Smooth muscle cell of the brain vasculature (primary cell): Measurements from ENCODE around the gene ZNF136.

Experiments
- DNase-seq: peaks from one replicate; pipeline ENCODE4 v3.0.0-alpha.2; 2012; ENCODE audit warnings: low read depth, low spot score

The ZNF136 gene

DNA sequence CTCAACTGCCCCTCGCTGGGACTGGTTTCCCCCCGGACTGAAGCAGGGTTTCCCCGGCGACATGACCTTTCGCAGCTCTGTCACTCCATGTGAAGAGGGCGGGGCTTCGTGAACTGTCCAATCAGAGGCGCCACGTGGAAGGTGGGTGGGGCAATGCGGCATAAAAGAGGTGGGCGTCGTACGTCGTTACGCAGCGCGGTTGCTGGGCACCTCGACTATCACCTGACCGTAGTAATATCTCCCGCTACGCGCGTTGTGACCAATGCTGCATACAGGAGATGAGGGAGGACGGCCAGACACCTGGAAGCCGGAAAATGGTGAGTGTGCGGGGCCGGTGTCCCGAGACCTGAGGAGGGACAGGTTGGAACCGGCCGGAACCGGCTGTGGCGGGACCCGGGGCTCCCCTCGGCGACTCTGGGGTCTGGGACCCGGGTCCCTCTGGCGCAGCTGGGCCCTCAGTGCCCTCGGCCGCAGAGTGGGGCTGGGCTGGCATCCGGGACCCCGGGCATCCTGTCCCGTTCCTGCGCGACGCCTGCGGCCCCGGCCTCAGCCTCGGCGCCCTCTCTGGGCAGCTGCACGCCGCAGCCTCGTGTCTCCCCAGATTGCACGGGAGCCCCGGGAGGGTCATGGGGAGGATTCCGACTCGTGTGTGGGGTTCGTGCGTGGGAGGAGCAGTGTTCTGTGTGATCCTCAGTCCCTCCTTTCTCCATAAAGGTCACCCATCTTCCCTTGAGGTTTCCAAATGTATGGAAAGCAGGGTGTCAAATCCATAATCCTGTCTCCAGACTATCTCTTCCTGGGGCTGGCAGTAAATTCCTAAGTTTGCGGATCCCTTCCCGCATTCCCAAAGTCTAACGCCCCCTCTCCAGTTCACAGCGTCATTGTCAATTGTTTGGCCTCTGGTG lies 32.2 kb downstream of the ZNF136 start:
- DNase-seq = no peak

DNA sequence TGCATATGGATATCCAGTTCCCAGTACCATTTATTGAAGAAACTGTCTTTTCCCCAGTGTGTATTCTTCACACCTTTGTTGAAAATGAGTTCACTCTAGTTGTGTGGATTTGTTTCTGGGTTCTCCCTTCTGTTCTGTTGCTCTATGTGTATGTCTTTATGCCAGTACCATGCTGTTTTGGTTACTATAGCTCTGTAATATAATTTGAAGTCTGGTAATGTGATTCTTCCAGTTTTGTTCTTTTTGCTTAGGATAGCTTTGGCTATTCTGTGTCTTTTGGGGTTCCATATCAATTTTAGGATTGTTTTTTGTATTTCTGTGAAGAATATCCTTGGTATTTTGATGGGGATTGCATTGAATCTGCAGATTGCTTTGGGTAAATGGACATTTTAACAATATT lies 35.2 kb downstream of the ZNF136 start:
- DNase-seq = no peak

DNA sequence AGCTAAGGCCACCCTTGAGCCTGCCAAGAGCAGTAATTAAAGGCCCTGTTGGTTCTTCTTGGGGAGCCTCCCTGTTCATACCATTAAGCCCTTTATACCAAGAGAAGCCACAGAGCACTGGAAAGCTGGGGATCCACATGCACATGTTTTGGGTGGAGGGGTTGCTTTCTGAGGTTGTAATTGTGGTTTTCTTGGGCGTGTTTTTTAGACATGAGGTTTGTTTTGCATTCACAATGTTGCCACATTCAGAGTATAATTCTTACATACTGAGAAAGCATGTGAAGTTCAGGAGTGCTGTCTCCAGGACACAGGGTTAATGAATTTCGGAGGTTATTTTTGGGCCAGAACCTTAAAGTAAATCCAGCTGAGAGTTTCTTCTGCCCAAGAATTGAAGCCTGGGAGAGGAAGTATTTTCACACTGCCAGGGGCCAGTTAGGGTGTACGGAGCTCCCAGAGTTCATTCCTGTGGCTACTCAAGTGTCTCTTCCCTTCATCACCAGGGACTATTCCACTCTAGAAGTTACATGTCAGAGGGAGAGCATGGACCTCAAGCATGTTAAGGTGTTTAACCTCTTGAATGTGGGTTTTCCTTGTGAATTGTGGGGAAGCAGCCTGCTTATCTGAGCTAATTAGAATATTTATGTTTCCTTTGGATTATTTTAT lies 37.0 kb downstream of the ZNF136 start:
- DNase-seq = no peak

DNA sequence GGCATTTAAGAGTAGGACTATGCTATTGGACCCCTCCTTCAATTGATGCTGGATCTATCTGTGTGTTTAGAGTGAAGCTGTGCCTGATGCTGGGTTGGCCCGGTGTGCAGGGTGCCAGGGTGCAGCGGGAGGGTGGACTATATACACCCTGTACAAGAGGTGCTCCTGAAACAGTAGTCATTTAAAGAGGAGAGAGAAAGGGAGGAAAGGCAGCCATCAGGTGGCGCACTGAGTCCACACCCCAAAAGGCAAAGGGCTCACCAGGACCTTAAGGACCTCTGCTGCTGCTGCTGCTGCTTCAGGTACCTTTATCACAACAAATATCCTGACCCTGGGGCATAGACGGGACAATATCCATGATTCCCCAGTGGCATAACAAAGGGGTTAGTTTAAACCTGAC lies 39.4 kb downstream of the ZNF136 start:
- no peak for DNase-seq

DNA sequence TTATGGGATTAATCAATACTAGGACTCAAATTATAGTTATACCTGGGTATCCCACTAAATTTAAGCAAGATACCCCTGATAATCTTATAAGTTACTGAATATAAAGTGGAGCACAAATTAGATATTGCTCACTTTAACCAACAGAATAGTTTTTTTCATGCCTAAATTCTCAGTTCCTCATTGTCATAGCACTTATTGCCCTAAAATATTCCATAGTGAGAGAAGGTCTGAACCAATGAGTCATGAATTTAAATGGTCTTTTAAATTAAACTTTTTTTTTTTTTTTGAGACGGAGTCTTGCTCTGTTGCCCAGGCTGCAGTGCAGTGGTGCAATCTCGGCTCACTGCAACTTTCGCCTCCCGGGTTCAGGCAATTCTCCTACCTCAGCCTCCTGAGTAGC lies 42.4 kb downstream of the ZNF136 start:
- no peak for DNase-seq

DNA sequence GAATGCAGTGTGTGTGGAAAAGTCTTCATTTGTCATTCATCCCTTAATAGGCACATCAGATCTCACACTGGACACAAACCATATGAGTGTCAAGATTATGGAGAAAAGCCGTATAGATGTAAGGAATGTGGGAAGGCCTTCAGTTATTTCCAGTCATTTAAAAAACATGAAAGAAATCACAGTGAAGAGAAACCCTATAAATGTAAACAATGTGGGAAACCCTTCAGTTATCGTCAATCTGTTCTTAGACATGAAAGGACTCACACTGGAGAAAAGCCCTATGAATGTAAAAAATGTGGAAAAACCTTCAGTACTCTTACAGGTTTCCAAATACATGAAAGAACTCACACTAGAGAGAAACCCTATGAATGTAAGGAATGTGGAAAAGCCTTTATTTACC lies 45.3 kb downstream of the ZNF136 start:
- DNase-seq = no peak

DNA sequence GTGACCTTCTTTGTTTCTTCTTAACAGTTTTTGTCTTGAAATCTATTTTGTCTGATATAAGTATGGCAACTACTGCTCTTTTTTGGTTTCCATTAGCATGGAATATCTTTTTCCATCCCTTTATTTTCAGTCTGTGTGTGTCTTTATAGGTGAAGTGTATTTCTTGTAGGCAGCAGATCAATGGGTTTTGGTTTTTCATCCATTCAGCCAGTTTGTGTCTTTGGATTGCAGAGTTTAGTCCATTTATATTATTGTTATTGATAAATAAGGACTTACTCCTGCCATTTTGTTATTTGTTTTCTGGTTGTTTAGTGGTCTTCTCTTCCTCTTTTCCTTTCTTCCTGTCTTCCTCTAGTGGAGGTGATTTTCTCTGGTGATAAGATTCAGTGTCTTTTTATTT lies 54.4 kb downstream of the ZNF136 start:
- no peak for DNase-seq

DNA sequence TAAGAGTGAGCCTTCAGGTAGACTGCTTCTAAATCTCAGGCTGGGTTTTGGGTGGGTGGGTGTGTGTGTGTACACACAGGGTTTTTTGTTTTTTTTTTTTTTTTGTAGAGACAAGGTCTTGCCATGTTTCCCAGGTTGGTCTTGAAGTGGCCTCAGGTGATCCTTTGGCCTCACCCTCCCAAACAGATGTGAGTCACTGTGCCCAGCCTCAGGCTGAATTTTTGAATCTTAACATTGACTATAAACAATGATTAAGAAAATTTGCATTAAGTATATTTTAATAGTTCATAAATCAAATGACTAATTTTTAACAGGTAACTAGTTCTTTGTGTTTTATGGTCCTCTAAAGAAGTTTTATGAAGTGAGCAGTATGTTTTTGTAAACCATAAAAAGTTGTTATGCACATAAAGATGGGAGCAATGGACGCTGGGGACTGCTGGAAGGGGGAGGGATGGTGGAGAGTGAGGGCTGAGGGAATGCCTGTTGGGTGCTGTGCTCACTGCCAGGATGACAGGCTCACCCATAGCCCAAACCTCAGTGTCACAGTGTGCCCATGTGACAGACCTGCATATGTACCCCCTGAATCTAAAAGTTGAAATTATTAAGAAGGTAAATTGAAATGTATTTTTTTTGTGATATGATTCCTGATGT lies 60.2 kb downstream of the ZNF136 start:
- no peak for DNase-seq

DNA sequence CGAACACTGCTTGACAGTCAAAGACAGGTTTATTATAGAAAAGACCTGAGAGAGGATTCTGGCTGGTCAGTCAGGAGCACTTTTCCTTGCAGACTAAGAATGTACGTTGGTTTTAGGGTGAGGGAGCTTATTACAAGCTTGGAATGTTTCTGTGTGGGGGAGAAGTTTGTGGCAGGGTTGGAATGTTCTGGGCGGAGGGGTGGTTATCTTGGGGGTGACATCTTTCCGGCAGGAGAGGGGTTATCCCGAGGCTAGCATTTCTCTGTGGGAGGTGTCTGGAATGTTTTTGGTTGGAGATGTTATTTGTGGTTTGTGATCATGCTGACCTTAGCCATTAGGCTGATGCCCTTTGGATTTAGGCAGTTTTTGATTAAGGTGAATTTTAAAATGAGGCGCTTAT lies 61.8 kb downstream of the ZNF136 start:
- DNase-seq = no peak

DNA sequence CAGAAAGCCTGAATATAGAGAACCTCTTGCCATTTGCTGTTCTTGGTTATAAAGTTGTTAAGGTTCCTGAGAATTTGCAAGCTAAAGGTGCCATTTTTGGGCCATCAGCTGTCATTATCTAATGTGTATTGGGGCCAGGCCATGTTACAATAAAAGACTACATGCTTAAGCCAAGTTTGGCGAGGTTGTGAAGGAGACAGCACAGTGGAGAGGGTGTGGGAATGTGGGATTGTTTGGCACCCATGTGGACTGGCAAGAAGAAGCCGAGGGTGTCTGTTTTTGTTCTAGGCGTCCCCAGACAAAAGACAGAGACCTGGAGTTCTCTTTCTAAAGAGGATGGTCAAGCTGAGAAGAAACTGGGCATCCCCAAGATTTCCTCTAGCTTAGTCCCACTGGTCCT lies 67.1 kb downstream of the ZNF136 start:
- DNase-seq = no peak

DNA sequence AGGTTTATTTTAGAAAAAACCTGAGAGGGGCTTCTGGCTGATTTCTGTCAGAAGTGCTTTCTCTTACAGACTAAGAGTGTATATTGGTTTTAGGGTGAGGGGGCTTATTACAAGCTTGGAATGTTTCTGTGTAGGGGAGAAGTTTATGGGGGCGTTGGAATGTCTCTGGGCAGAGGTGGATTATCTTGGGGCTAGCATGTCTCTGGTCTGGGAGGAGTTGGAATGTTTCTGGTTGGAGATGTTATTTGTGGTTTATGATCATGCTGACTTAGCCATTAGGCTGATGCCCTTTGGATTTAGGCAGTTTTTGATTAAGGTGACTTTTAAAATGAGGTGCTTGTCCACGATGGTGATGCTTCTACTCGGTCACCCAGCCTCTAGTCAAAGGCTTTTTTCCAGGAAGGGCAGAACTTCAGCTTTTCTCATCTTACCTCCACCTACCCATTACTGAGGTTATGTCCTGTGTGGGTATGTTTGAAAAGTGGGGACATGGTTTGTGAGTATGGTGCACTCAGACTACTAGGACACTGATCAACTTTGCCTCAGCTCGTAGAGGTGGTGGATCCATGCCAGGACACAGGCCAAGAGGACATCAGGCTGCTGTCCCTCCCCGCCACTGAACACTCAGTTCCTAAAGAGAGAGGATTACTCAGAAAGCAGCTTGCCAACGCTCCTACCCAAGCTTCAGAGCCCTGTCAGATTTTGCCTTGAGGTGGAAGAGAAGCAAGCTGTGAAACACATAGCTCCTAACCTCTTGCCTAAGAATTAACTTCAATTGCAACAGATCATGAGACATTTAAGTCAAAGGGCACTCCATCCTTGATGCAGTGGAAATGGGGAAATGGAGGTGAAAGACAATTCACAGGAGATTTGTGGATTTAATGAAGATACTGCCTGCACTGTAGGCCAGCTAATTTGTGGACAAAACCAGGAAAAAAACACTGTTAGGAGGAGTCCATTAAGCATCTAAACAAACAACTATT lies 68.1 kb downstream of the ZNF136 start:
- no peak for DNase-seq

DNA sequence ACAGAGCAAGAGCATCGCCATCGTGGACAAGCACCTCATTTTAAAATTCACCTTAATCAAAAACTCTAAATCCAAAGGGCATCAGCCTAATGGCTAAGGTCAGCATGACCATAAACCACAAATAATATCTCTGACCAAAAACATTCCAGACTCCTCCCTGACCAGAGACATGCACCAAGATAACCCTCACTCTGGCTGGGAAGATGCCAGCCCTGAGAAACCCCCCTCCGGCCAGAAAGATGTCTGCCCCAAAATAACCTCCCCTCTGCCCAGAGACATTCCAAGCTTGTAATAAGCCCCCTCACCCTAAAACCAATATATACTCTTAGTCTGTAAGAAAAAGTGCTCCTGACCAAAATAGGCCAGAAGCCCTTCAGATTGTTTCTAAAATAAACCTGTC lies 70.1 kb downstream of the ZNF136 start:
- DNase-seq = no peak

DNA sequence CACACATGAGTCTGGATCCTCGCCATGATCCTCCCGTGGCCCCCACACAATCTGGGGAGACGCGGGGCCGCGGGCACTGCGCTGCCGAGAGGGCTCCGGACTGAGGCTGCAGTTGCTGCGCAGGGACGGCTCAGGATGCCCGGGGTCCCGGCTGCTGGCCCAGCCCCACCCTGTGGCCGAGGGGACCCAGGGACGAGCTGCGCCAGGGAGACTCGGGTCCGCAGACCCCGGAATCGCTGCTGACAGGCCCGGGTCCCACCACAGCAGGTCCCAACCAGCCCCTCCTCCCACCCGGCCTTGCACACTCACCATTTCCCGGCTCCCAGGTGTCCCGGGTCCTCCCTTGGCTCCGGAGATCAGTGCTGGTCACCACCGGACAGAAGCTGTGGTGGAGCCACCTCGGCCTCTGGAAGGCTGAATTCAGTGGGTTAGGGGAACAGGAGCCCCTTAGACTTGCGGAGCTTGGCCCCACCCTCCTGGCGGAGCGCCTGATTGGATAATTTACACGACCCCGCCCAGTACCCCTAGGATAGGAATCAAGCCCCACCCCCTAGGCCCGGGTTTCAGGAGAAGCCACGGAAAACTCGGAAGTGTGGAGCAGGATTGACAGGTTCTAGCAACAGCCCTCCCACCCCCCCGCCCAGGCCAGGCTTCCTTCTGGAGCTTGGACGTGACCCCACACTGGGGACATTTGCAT lies 74.4 kb downstream of the ZNF136 start:
- DNase-seq = no peak
